ENCODE results near the gene HYOU1.

The HYOU1 gene

DNA sequence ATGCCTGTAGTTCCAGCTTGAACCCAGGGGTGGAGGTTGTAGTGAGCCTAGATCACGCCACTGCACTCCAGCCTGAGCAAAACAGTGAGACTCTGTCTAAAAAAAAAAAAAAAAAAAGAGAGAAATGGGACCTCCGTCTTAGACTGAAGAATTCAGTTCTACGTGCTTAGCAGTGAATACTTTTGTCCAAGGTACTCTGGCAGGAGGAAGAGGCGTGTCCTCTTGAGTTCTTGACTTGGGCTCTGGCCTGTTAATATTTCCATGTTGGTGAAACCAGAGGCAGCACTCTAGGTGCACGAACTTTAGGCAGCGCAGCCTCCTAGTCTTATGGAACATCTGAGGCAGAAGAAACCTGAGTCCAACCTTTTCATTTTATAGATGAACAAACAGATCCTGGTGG lies 30.1 kb upstream of the HYOU1 start:
- TF ChIP-seq, protein P1, sequence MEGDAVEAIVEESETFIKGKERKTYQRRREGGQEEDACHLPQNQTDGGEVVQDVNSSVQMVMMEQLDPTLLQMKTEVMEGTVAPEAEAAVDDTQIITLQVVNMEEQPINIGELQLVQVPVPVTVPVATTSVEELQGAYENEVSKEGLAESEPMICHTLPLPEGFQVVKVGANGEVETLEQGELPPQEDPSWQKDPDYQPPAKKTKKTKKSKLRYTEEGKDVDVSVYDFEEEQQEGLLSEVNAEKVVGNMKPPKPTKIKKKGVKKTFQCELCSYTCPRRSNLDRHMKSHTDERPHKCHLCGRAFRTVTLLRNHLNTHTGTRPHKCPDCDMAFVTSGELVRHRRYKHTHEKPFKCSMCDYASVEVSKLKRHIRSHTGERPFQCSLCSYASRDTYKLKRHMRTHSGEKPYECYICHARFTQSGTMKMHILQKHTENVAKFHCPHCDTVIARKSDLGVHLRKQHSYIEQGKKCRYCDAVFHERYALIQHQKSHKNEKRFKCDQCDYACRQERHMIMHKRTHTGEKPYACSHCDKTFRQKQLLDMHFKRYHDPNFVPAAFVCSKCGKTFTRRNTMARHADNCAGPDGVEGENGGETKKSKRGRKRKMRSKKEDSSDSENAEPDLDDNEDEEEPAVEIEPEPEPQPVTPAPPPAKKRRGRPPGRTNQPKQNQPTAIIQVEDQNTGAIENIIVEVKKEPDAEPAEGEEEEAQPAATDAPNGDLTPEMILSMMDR (IDR thresholded peaks at IDR 0.05; ENCODE audit: low read depth, low read length, missing control alignments), result no peak
- no peak overlapping the region for H3K4me3 ChIP-seq (ENCODE audit: low read depth, low read length)
- no peak for DNase-seq (ENCODE audit: low read depth)
- in situ Hi-C loops (cut with HindIII; ENCODE audit: low sequenced_read_pairs), result no loop called here

DNA sequence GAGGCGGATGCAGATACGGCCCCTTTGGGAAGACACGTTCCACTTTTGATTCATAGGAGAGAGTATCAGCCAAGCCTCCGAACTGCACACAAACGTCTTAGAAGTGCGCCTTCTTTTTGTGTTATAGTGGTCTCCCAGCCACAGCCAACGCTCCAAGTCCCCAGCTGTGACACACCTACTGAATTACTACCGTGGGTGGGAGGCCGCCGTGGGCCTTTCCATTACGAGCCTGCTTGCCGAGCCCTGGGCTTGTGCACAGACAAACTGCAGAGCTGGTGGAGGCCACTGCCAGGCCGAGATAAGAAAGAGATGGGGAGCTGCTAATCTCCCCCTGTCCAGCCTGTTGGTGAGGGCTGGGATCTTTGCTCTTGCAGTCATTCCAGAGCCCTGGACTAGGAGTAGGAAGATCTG lies 28.4 kb upstream of the HYOU1 start:
- TF ChIP-seq, protein P1 (IDR thresholded peaks at IDR 0.05; ENCODE audit: low read depth, low read length, missing control alignments), result no peak
- H3K4me3 ChIP-seq (ENCODE audit: low read depth, low read length), result peak overlapping the region; percentile 88
- no peak for DNase-seq (ENCODE audit: low read depth)
- in situ Hi-C loops (cut with HindIII; ENCODE audit: low sequenced_read_pairs), result no loop called here

DNA sequence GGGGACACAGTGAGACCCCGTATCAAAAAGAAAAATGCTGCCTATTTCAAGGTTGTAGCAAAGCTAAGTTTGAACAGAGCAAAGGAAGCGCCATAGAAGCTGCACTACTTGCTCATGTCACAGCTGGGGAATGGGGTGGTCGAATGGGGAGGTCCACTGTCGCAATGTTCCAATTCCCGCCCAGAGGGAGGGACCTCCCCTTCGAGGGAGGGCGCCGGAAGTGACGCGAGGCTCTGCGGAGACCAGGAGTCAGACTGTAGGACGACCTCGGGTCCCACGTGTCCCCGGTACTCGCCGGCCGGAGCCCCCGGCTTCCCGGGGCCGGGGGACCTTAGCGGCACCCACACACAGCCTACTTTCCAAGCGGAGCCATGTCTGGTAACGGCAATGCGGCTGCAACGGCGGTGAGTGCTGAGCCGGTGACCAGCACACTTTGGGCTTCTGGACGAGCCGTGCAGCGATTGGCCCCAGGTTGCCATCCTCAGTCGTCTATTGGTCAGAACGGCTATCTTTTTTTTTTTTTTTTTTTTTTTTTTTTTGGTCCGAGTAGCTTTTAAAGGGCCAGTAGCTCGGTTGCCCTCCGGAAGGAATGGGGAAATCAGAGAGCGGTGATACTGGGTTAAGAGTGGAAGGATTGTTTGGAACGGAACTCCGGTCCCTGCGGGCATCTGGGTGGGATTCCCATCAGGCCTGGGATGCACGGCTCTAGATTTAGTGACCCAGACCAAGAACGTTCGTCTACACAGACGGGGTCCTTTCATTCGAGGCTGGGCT lies 27.8 kb upstream of the HYOU1 start, which contains the start of gene HMBS:
Gene HMBS, plus strand, starts transcription at position 219 of the 774 bp plus-strand sequence. Its CDS starts 153 bp downstream, at position 372.
- H3K4me3 ChIP-seq (ENCODE audit: low read depth, low read length), result peak within 1 kb of the TSS; percentile 88
- DNase-seq (ENCODE audit: low read depth), result peak; percentile 72
- TF ChIP-seq, protein P1 (IDR thresholded peaks at IDR 0.05; ENCODE audit: low read depth, low read length, missing control alignments), result no peak
- in situ Hi-C loops (cut with HindIII; ENCODE audit: low sequenced_read_pairs), result no loop called here

DNA sequence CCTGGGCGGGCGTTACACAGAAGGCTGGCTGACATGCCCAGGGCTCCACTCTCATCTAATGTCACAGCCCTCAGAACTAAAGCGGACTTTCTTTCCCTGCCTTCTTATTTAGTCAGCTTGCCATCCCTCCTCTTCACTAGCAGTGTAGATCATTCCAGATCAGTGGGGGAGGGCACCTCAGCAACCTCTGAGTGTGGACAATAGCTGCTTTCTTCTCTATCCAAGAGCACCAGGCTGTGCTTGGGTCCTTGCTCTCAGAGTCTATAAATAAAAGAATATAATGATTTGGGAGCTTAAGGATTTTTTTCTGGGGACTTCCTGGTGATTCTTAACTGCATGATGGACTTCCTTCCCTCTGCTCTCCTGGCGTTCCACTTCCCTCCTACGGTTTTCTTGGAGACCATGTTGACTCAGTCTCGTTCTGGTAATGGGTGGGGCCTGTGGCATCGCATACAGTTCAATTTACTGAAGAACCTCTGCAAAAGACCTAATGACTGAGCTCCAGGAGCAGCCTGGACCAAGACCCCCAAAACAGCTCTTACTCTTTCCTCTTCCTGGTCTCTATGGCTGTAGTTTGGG lies 24.8 kb upstream of the HYOU1 start:
- DNase-seq (ENCODE audit: low read depth), result no peak
- no peak overlapping the region for H3K4me3 ChIP-seq (ENCODE audit: low read depth, low read length)
- TF ChIP-seq, protein P1 (IDR thresholded peaks at IDR 0.05; ENCODE audit: low read depth, low read length, missing control alignments), result no peak
- in situ Hi-C loops (cut with HindIII; ENCODE audit: low sequenced_read_pairs), result no loop called here

DNA sequence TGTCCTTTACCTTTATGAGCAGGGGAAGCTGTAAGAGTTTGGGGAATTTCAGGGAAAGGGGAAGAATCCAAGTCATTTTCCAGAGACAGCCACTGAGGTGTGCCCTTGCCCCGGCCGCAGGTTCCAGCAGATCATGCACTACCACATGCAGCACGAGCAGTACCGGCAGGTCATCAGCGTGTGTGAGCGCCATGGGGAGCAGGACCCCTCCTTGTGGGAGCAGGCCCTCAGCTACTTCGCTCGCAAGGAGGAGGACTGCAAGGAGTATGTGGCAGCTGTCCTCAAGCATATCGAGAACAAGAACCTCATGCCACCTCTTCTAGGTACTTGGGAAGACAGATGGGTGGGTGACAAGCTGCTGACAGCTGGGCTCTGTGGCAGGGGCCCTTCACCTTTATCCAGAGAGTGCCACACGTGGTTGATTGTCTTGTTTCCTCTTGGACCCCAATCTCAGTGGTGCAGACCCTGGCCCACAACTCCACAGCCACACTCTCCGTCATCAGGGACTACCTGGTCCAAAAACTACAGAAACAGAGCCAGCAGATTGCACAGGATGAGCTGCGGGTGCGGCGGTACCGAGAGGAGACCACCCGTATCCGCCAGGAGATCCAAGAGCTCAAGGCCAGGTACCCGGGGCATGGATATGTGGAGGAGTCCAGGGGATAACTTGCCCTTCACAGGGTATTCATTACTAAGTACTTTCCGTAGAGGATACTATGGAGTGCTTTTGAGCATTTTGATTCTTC lies 21.8 kb upstream of the HYOU1 start:
- TF ChIP-seq, protein P1 (IDR thresholded peaks at IDR 0.05; ENCODE audit: low read depth, low read length, missing control alignments), result no peak
- no peak overlapping the region for H3K4me3 ChIP-seq (ENCODE audit: low read depth, low read length)
- DNase-seq (ENCODE audit: low read depth), result no peak
- in situ Hi-C loops (cut with HindIII; ENCODE audit: low sequenced_read_pairs), result no loop called here

DNA sequence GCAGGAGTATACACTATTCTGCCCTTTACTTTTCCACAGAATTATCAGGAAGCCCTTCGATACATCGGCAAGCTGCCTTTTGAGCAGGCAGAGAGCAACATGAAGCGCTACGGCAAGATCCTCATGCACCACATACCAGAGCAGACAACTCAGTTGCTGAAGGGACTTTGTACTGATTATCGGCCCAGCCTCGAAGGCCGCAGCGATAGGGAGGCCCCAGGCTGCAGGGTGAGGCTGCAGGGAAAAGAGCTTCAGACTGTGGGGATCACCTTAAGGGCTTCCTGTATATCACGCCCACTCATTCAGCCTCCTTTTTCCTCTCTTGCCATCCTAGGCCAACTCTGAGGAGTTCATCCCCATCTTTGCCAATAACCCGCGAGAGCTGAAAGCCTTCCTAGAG lies 20.8 kb upstream of the HYOU1 start:
- DNase-seq (ENCODE audit: low read depth), result no peak
- H3K4me3 ChIP-seq (ENCODE audit: low read depth, low read length), result no peak overlapping the region
- TF ChIP-seq, protein P1 (IDR thresholded peaks at IDR 0.05; ENCODE audit: low read depth, low read length, missing control alignments), result no peak
- in situ Hi-C loops (cut with HindIII; ENCODE audit: low sequenced_read_pairs), result no loop called here

Measured in astrocyte of the cerebellum (primary cell).